GM21717 (cell line): Measurements from ENCODE around the gene OR5B12.
"Not testable (repeated sequence)": the region's sequence is repeated elsewhere in the genome, so short reads cannot be mapped to it uniquely, and the experiment has no call there.

Source experiments
- ATAC-seq: cut with Tn5 transposase; IDR thresholded peaks from one replicate; pipeline ENCODE4 v1.9.1; 2021; ENCODE audit warnings: mild to moderate bottlenecking, moderate library complexity; ENCODE audit not compliant: unreplicated experiment

OR5B12 gene

DNA sequence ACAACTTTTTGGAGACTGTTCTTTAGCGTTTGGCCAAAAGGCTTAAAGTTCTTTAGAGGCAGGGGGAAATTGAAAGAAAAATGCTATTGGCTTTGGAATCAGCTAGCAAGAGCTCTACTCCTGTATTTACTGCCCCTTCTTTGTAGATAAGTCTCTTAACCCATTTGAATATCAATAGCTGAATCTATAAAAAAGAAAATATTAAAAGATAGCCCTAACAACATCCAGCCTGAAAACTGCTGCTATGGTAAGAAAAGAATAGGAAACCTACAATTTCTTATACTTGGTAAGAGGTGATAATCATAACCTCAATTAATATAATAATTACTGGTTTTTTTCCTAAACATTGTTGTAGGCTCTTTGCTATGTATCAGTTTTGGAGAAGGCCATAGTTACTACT is at the start of gene OR5B12:
Gene OR5B12 (minus strand): TSS at position 101 of the 400 bp plus-strand sequence. CDS start 2,085 bp downstream, outside the sequence.
- ATAC-seq: no peak

DNA sequence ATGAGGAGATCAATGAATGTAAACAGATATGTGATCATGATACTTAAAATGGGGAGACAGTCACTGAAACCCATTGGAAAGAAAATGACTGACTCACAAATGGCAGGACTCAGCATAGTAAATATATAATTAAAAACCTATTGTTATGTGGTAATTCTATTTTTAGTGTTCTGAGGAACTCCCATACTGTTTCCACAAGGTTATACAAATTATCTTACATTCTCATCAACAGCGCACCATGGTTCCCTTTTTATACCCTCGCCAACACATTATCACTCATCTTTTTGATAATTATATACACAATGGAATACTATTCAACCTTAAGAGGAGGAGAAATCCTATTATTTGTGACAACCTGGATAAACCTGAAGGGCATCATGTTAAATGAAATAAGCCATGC is 48.8 kb upstream of the OR5B12 start:
- ATAC-seq: no peak

DNA sequence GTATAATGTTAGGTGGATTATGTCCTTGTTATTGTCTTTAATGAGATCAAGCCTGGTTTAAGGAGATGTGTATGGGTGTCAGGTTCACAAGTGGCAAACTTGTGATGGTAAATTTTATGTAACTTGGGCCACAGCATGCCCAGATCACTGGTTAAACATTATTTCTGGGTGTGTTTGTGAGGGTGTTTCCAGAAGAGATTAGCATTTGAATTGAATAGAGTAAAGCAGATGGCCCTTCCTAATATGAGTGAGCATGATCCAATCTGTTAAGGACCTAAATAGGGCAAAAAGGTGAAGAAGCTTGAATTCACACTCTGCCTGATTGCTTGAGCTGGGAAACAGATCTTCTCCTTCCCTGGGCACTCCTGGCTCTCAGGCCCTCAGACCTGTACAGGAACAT is 45.1 kb upstream of the OR5B12 start:
- ATAC-seq: no peak

DNA sequence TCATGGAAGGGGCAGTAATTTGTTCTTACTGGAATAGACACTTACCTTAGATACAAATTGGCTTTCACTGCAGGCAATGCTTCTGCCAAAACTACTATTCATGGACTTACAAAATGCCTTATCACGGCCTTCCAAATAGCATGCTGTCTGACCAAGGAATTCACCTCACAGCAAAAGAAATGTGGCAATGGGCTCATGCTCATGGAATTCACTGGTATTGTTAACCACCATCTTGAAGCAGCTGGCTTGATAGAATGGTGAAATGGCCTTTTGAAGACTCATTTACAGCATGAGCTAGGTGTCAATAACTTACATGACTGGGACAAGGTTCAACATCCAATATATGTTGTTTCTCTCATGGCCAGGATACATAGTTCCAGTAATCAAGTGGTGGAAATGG is 43.9 kb upstream of the OR5B12 start:
- ATAC-seq: no peak

DNA sequence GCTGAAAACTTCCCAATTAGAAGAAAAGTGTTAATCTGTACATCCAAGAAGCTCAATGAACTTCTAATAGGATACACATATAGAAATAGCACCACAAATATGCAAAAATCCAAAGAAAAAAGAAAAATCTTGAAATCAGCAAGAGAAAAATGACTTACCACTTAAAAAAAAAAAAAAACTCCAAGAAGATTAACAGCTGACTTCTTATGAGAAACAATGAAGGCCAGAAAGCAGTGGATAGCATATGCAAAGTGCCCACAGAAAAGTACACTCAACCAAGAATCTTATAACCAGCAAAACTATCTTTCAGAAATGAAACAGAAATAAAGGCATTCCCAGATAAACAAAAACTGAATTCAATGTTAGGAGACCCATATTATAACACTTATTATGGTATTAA is 29.9 kb upstream of the OR5B12 start:
- ATAC-seq: no peak

DNA sequence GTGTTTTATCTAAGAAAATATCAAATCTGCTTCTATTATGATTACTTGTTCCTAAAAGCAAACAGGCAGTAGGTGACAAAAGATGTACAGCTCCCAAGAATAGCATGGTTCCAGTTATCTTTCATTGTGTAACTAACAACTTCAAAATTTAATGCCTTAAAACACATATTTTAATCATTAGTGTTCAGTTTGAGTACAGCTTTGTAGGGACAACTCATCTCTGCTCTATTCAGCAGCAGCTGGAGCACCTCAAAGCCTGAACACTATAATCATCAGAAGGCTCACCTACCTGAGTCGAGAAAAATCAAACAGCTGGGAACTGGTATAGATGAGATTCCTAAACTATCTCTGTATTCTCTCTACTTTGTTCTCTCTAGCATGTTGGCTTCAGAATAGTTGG is 24.3 kb upstream of the OR5B12 start:
- no peak for ATAC-seq

DNA sequence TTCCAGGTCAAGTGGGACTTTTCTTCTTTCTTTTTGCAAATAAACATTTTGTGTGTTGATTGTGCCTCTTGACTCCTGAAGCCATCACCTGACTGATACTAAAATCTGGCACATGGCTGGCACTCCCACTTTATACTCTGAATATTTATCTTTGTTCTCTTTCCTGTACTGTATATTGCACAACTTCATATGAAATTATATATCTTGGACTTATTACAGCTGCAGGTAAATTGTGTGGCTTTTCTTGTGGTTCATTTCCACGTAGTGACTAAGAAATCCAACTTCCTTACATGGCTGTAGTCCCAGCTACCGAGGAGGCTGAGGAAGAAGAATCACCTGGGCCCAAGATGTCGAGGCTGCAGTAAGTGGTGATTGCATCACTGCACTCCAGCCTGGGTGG is 23.7 kb upstream of the OR5B12 start:
- ATAC-seq: no peak

DNA sequence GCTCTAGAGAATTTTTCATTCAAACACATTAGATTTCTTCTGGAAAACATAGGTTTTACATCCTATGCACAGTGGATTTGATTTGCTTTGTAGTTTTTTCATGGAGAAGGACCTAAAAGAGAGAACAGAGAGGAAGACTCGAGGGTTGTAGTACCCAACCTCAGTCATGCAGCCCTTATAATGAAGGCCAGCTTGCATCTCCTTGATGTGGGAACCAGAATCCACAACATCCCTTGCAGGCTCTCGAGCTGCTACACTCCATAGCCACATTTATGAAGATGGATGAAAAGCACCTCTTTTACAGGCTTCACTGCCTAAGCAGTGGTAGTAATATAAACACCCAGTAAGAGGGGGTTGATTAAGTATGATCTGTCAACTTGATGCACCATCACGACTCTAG is 9.5 kb upstream of the OR5B12 start:
- ATAC-seq: no peak

DNA sequence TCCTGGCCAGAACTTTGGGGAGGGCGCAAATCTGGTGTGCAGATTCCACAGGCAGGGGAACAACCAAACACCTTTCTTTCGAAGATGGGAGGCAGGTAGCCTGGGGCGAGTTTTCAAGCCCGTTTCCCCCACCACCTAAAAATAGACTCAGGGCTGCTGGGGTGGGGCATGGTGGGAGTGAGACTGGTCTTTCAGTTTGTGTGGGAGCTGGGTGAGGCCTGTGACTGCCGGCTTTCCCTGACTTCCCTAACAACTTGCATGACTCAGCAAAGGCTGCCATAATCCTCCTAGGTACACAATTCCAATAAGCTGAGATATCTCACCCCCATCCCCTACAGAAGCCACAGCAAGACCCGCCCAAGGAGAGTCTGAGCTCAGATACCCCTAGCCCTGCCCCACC is 4.3 kb upstream of the OR5B12 start:
- ATAC-seq: no peak

DNA sequence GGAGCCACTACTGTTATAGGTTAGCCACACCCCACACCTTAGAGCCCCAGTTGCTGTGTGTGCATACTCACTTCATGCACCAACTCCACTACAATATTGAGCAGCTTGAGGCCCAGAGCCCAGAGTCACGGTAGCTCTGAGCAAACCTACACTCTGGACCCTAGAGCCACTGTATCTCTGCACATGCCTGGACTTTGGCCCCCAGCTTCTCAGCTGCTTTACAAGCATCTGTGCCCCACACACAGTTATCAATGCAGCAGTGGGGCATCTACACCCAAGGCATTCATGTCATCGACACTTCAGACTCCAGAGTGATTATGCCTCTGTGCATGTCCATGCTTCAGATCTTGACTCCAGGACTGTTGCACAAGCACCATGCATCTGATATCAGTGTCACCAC is 2.3 kb upstream of the OR5B12 start:
- no peak for ATAC-seq

DNA sequence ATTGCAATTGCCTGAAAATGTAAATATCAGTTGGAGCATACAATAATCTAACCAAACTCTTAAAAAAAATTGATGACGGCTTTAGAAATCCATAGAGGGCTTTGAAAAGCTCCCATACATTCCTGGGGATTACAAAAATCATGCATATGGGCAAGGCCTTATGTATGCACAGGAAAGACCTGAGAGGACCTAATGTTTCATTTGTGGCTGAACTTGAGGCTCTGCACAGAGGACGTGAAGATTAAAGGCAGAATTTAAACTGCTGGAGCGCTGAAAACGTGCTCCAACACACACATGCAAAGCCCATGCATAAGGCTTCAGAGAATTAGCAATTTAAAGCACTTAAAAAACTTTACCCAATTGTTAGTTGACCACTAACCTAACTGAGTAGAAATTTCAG is 3.5 kb downstream of the OR5B12 start:
- no peak for ATAC-seq

DNA sequence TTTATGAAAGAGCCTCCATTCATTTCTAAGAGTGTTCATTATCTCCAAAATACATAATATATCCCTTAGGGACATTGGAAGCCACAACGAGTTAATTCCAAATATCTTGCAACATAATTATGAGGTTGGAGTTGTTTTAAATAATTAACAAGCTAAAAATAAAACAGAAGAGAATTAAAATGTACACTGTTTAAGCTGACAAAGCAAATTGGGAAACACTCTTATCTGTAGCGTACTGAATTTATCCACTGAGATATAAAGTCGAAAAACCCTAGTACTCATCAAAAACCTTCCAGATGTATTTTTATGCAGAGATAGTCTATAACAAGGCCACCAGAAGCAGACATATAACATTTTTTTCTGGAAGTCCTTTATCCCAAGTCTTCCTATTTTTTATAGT is 7.8 kb downstream of the OR5B12 start:
- no peak for ATAC-seq

DNA sequence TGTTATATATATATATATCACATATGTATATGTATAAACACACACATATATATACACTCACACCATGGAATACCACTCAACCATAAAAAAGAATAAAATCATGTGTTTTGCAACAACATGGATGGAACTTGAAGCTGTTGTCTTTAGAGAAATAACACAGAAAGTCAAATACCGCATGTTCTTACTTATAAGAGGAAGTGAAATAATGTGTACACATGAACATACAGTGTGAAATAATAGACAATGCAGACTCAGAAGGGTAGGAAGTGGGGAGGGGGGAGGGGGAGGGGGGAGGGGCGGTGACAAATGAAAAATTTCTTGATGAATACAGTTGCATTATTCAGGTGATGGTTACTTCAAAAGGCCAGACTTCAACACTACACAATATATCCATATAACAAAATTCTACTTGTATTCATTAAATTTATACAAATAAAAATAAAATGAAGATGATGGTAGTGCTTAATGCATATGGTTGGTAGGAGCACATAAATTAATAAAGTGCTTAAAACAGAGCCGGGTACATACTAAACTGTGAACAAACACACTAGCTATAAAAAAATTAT is 8.3 kb downstream of the OR5B12 start:
- no peak for ATAC-seq

DNA sequence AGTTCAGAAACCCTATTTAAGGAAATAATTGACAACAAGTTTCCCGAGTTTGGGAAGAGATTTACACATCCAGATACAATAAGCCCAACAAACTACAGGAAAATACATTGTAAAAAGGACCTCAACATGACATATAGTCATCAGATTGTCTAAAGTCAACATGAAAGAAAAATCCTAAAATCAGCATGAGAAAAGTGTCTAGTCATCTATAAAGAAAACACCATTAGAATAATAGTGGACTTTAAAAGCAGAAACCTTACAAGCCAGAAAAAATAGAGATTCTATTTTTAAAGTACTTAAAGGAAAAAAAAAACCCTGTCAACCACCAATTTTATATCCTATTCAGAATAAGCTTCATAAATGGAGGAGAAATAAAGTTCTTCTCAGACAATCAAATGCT is 12.8 kb downstream of the OR5B12 start:
- ATAC-seq: no peak

DNA sequence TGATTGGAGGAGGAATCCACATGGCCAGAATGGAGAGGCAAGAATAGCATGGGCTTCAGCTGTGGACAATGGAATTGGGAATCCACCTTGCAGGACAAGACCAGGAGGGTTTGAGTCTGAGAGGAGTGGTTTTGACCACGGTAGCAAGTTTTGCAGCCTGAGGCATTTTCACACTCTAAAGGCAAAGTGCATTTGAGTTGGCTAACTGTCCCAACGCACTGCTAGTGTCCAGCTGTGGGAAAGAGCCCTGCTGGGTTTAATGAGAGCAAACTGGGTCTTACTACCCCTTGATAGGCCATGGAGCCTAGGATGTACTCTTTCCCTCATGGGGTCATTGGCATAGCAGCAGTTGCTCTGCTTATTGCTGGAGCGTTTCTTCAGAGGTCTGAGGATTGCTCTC is 14.0 kb downstream of the OR5B12 start, which contains the start of gene OR5B2:
Gene OR5B2 (minus strand): TSS at position 101 of the 400 bp plus-strand sequence. CDS start 4,860 bp downstream, outside the sequence.
- ATAC-seq: no peak

DNA sequence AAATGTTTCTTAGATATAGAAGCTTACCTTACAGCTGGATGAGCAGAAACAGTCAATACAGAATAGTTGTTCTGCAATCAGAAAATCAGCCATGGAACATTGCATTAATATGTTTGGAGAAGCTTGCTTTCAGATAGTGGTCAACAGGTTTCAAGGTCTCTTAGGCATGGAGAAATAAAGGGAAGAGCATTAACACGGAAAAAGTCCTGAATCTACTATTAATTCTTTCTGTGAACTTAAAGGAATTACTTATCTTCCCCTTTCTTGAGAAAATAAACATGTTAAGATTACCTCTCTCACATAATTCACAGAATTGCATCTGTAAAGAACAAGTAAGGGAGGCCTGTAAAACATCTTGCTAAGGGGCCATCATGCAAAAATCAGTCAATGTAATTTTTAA is 35.3 kb downstream of the OR5B12 start, which contains the start of gene OR5B3:
Gene OR5B3 (minus strand): TSS at position 101 of the 400 bp plus-strand sequence. CDS start 3,465 bp downstream, outside the sequence.
- no peak for ATAC-seq

DNA sequence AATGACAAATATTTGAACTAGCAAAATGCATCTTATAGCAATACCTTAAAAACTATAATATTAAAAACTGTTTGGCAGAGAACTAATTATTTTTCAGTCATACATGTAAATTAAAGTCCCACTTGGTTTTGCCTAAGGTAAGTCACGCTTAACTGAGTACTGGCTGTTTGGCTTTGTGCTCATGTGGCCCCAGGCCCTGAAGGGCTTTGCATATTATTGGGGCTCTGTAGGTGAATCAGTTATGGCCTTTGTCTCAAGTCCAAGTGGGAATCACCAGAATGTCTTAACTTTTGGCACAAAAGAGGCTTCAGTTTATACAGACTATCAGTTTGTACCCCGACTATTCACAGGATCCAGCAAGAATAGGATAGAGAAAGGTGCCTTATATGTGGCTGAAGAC is 42.4 kb downstream of the OR5B12 start:
- not testable (repeated sequence) for ATAC-seq

DNA sequence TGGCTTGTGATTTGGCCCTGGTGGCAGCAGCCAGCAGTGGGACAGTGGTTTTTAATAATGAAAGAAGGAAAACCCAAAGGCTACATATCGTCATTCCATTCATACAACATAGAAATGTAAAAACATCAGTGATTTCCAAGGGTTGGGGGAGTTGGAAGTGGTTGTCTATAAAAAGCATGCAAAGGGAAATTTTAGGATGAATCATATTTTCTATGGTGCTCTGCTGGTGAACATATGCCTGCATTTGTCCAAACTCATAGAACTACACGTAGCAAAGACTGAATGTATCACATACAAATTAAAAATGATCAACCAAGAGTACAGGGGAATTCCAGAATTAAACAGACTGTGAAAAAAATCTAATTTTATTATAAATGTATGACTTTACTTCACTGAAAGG is 46.5 kb downstream of the OR5B12 start:
- no peak for ATAC-seq

DNA sequence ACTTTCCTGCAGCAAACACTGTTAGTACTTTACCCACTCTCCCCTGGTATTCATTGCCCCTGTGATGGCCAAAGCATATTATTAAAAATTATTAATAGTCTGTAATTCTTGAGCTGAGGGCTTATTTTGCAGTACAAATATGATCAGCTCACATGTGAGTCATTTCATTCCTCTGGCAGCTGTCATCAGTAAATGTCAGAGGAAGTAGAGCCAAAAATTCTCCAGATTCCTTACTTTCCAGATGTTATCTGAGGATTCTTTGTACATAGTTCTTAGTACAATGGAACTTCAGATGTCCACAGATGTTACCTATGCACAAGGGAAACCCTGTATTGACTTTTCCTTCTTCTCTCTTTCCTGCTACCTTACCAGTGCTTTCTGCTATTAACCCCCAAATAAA is 47.8 kb downstream of the OR5B12 start:
- ATAC-seq: no peak

DNA sequence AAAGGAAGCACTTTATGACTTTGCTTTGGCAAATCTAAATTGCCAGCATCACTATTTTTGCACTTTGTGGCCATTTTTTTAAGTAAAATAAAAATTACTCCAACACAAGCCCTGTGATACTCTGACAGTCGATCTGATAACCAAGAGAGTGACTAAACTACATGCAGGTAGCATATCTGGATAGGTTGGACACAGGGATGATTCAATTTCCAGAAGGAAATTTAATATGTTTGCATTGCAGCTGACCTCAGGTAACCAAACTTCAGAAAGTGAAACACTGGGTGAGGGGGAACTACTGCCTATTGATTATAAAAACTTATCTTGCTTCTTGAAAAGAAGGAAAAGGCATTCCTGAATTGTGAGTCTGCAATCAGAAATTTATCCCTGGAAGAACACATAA is 49.3 kb downstream of the OR5B12 start:
- ATAC-seq: no peak

DNA sequence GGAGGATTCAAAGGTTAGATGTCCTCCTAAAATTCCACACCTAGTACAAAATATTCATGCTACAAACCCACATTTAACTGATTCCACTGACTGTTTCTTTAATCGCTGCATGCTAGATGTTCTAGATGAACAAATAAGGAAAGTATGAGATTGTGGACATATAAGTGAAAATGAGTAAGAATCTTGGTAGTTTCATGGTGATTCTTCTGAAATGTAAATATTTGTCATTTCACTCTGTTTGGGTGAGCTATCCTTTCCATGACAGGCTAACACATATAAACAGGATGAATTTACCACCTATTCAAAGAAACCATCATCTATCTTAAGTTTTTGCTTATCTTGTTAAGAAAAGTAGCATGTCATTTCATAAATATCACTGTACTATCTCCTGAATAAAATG is 50.2 kb downstream of the OR5B12 start:
- ATAC-seq: no peak

DNA sequence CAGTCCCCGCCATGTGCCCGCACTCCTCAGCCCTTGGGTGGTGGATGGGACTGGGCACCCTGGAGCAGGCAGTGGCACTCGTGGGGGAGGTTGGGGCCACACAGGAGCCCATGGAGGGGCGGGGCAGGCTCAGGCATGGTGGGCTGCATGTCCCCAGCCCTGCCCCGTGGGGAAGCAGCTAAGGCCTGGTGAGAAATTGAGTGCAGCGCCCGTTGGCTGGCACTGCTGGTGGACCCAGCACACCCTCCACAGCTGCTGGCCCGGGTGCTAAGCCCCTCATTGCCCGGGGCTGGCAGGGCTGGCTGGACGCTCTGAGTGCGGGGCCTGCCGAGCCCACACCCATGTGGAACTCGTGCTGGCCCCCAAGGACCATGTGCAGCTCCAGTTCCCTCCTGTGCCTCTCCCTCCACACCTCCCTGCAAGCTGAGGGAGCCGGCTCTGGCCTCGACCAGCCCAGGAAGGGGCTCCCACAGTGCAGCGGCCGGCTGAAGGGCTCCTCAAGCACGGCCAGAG is 51.4 kb downstream of the OR5B12 start:
- no peak for ATAC-seq
